ENCODE data around the gene TOM1L1.

DNA sequence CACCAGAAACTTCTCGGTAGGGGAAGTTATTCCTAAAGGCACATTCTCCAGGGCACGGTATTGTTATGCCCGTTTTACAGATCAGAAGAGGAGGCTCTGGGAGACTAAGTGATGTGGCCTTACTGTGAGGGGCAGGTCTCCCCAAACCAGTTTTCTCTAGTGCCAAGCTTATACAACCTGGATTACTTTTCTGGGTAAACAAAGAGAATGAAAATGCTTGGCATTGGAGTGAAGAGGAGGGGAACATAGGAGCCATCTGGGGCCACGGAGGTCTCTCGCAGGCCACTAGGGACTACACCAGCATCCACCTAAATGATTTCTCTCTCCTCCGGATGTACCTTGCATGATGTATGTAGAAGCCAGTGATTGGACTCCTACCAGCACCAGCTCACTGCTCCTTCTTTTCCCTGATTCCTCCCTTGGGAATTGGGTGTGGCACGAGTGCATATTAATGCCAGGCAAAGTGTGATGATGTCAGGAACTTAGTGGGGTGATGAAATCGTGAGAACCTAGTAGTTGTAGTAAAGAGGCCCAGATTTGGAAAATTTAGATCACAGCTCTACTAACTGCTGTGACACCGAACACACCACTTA is 674 bp downstream of the TOM1L1 start:
- TF ChIP-seq CTCF (conservative IDR thresholded peaks at IDR 0.05 in 1 of 2, IDR thresholded peaks at IDR 0.05 in 1 of 2; ENCODE audit: extremely low read depth in 1 of 2, insufficient read depth in 1 of 2, low read depth in 1 of 2, low read length in 2 of 2): no peak
- TF ChIP-seq EZH2 (IDR thresholded peaks at IDR 0.05; ENCODE audit: borderline replicate concordance, low read length): no peak

All from mammary epithelial cell (primary cell).